Muscle of arm (tissue), 12 donors: ENCODE measurements around the gene PARD3. TPM values are rescaled to one million over a fixed set of nuclear protein-coding genes. Genes with fewer than 3 reads are reported as not detected.
A peak's percentile ranks its signal among the peaks of the same experiment; 100 is the strongest.

ENCODE experiments used
- DNase-seq: peaks from one replicate; pipeline ENCODE4 v3.0.0-alpha.2; 2013
- polyA plus RNA-seq, 12 donors: library from polyadenylated mRNA; unstranded; fragments of 120-200 nt; gene quantifications; one replicate each; pipeline ENCODE4 v1.2.1, GENCODE V29; 2013; ENCODE audit not compliant: insufficient read length in 12 of 12

The PARD3 gene
- polyA plus RNA-seq, 12 donors, result 40.7 to 93.0 (median 44.5) TPM; not detected in 1

- no peak for DNase-seq
Measured at GRCh38 chr10:34696423-34696822, 118.7 kb downstream of the PARD3 start.

GRCh38 chr10:34690383-34691049 is 124.6 kb downstream of the PARD3 start:
- no peak for DNase-seq

DNA sequence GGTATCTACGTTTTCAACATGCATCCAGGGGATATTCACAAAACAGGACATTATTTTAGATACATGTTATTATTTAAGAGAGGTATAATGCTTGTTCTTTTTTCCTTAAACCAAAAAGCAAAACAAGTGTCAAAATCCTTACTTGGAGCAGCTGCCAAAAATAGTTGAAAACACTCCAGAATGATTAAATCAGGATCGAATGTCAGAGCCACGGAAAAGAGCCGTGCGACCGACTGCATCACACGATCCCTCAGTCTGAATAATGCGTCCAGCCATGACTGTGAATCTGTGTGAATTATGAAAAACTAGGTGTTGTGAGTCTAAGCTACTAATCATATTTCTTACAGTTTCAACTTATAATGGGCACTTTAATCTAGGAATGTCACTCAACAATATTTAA is 126.0 kb downstream of the PARD3 start:
- no peak for DNase-seq

DNA sequence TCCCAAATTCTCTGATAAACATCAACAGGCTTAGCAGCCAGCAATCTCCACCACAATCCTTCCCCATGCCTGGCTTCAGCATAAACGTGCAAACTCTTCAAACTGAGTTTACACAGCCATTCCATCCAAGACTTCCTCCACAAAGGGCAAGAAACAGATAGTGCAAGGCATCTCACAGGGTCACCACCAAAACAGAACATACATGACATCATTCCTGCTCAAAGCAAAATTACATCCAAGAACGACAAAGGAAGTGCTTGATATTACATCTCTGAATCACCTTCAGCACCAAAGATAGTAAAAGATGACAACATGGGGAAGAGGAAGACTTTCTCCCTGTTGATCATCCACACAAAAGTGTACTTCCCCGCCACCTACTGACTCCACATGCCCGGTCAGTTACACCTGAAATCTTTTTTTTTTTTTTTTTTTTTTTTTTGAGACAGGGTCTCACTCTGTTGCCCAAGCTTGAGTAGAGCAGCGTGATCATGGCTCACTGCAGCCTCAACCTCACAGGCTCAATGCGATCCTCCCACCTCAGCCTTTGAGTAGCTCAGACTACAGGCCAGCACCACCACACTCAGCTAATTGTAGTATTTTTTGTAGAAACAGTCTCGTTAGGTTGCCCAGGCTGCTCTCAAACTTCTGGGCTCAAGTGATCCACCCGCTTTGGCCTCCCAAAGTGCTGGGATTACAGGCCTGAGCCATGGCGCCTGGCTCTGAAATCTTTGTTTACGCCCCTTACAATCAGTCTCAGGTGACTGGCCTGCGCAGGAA is 127.5 kb downstream of the PARD3 start:
- no peak for DNase-seq

- no peak for DNase-seq
Measured at GRCh38 chr10:34682580-34682979, 132.5 kb downstream of the PARD3 start.

DNA sequence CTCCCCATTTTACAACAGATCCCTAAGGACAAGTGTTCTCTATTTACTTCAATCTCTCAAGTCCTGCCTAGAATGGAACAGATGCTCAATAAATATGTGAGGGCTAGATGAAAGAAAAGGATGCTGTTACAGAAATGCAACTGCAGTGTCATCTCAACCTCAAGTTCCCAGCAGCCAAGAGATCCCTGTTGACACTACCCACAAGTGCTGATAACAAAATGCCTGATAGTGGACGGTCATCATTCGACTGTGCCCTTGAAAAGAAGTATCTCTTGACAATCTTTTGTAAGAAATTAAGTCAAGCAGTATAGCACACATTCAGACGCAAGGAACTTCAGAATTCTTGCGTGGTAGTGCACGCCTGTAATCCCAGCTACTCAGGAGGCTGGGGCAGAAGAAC is 133.2 kb downstream of the PARD3 start:
- no peak for DNase-seq

- no peak for DNase-seq
Measured at GRCh38 chr10:34679177-34679576, 135.9 kb downstream of the PARD3 start.

DNA sequence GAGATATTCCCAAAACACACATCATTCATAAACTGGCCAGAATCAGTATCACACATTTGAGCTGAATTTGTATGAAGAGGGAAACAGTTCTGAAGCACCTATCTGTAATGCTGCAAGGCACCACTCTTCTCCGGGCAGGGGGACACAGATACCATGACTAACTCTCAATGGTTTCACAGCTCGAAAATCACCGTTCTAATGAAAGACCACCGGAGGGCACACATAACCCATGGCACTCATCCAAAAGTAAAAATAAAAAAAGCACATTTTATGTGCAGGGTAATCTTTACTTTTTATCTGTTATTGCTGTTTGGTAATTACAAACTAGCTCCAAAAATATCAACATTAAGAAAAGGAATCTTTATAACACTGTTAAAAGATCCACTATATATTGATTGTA is 137.5 kb downstream of the PARD3 start:
- no peak for DNase-seq

- DNase-seq, result no peak
Measured at GRCh38 chr10:34677132-34677531, 138.0 kb downstream of the PARD3 start.

- DNase-seq, result no peak
Measured at GRCh38 chr10:34674176-34674575, 140.9 kb downstream of the PARD3 start.

- no peak for DNase-seq
Measured at GRCh38 chr10:34670081-34670480, 145.0 kb downstream of the PARD3 start.

- DNase-seq, result no peak
Measured at GRCh38 chr10:34669079-34669478, 146.0 kb downstream of the PARD3 start.

- no peak for DNase-seq
Measured at GRCh38 chr10:34667177-34667576, 147.9 kb downstream of the PARD3 start.

GRCh38 chr10:34666008-34666704 is 148.9 kb downstream of the PARD3 start:
- DNase-seq, result peak; percentile 74

DNA sequence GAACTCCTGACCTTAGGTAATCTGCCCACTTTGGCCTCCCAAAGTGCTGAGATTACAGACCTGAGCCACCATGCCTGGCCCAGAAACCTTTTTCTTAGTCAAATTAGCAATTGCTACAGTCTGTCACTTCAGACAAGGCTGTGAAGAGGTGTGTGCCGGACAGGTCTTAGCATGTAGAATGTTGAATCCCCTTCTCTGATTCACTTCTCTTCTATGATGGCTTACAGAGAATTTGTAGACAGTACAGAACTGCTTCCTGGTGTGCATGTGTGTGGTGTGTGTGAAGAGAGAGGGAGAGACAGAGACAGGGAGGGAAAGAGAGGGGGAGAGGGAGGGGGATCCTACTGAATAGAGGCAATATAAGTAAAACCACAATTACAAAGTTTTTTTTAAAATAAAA is 150.4 kb downstream of the PARD3 start:
- no peak for DNase-seq

DNA sequence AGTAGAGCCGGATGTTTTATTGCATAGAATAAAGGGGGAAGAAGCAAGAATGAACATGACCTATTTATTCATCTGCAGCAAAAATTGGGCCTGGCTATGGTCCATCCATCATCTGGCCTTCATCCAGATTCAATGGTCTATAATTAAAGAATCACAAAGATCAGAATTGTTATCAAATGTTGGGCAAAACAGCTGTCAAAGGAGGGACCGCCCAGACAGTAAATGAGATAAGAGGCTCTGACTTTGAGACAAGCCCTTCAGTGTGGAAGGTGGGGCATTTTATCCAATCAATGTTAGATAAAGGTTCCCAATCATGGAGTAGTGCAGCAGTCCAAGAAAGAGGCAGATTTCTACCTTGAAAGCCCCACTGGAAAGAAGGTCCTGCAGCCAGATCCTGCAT is 153.5 kb downstream of the PARD3 start:
- no peak for DNase-seq

- DNase-seq, result no peak
Measured at GRCh38 chr10:34658934-34659333, 156.2 kb downstream of the PARD3 start.

GRCh38 chr10:34656661-34657060 is 158.4 kb downstream of the PARD3 start:
- no peak for DNase-seq

DNA sequence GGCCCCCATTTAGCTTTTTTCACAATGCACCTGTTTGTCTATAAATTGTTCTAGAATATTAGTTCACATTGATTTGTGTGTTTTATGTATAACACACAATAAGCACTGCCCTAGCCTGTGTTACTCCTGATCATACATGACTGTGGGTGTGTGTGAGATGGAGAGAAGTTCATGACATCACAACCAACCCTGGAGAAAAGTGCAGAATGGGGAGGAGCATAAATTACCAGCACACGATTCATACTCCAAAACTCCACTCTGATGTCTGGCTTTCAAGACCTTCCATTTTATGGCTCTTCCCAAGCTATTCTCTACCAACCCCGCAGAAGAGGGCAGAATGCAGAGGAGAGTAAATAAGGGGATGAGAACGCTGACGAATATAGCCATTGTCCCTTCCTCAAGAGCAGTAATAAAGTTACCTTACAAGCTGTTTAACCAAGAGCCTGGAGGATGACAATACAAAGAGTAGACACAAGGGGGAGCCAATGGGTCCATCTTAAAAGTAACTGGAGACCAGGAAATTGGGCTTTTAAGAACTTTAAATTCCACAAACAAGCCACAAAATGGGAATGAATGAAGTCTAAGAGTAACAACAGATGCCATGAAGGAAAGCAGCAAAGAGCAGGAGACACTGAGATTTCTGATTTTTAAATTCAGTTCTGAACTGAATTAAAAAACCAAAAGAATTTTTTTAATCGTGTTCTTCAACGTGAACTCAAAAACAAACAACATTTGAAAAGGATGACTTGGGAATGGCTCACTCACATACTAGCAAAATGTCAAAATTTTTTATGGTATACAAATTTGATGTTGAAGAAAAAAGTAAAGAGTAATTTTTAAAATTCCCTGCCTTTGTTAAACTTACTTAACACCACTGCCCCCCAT is 159.6 kb downstream of the PARD3 start:
- peak; percentile 58 for DNase-seq

DNA sequence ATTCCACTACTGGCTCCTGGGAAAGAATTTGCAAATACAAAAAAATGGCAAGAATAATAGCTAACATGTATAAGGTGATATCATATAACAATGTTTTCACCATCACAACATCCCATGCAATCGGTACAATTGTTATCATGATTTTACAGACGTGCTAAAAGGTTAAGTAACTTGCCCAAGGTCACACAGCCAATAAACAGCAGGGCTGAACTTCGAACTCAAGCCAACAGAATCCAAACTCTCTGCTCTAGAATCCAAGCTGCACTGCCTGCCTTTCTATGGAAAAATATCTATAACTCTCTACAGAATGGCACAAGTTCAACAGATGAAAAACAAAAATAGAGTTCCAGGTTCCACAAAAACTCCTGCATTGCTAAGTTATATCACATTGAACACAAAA is 160.9 kb downstream of the PARD3 start:
- DNase-seq, result no peak

- DNase-seq, result no peak
Measured at GRCh38 chr10:34653530-34653929, 161.6 kb downstream of the PARD3 start.
